Fibroblast of skin of scalp (primary cell): ENCODE results near the gene COTL1.

Experiments
- DNase-seq: peaks from one replicate; pipeline ENCODE4 v3.0.0-alpha.2; 2013

Gene COTL1

GRCh38 chr16:84614073-84614459 lies 3.8 kb downstream of the COTL1 start:
- no peak for DNase-seq

GRCh38 chr16:84613408-84614072 lies 4.3 kb downstream of the COTL1 start:
- no peak for DNase-seq

- DNase-seq, result no peak
Observed at GRCh38 chr16:84612686-84613085, 5.2 kb downstream of the COTL1 start.

GRCh38 chr16:84611041-84611440 lies 6.8 kb downstream of the COTL1 start:
- DNase-seq, result peak; percentile 58

GRCh38 chr16:84610376-84610775 lies 7.5 kb downstream of the COTL1 start:
- DNase-seq, result no peak

- no peak for DNase-seq
Observed at GRCh38 chr16:84609563-84610177, 8.2 kb downstream of the COTL1 start.

- DNase-seq, result no peak
Observed at GRCh38 chr16:84608282-84608681, 9.6 kb downstream of the COTL1 start.

- no peak for DNase-seq
Observed at GRCh38 chr16:84607694-84608093, 10.2 kb downstream of the COTL1 start.

GRCh38 chr16:84607061-84607460 lies 10.8 kb downstream of the COTL1 start:
- DNase-seq, result no peak

GRCh38 chr16:84606081-84606875 lies 11.6 kb downstream of the COTL1 start:
- no peak for DNase-seq

GRCh38 chr16:84605339-84605848 lies 12.5 kb downstream of the COTL1 start:
- no peak for DNase-seq

GRCh38 chr16:84604477-84605013 lies 13.3 kb downstream of the COTL1 start:
- no peak for DNase-seq

- no peak for DNase-seq
Observed at GRCh38 chr16:84603940-84604339, 13.9 kb downstream of the COTL1 start.

GRCh38 chr16:84603140-84603816 lies 14.6 kb downstream of the COTL1 start:
- peak; percentile 98 for DNase-seq

- DNase-seq, result peak; percentile 44
Observed at GRCh38 chr16:84600343-84601229, 17.3 kb downstream of the COTL1 start.

GRCh38 chr16:84599521-84600202 lies 18.2 kb downstream of the COTL1 start:
- peak; percentile 85 for DNase-seq

GRCh38 chr16:84598360-84598759 lies 19.5 kb downstream of the COTL1 start:
- DNase-seq, result no peak

- DNase-seq, result no peak
Observed at GRCh38 chr16:84597931-84598351, 19.9 kb downstream of the COTL1 start.

- no peak for DNase-seq
Observed at GRCh38 chr16:84597528-84597896, 20.4 kb downstream of the COTL1 start.

GRCh38 chr16:84596801-84597527 lies 20.9 kb downstream of the COTL1 start:
- DNase-seq, result no peak
